T-helper 22 cell (primary cell): ENCODE results near the gene SEC16B.
"Not testable (repeated sequence)": the region's sequence is repeated elsewhere in the genome, so short reads cannot be mapped to it uniquely, and the experiment has no call there.

Experiments used
- DNase-seq: peaks from one replicate; pipeline ENCODE4 v3.0.0-alpha.2; 2020; ENCODE audit warnings: low read depth

The SEC16B gene, protein sequence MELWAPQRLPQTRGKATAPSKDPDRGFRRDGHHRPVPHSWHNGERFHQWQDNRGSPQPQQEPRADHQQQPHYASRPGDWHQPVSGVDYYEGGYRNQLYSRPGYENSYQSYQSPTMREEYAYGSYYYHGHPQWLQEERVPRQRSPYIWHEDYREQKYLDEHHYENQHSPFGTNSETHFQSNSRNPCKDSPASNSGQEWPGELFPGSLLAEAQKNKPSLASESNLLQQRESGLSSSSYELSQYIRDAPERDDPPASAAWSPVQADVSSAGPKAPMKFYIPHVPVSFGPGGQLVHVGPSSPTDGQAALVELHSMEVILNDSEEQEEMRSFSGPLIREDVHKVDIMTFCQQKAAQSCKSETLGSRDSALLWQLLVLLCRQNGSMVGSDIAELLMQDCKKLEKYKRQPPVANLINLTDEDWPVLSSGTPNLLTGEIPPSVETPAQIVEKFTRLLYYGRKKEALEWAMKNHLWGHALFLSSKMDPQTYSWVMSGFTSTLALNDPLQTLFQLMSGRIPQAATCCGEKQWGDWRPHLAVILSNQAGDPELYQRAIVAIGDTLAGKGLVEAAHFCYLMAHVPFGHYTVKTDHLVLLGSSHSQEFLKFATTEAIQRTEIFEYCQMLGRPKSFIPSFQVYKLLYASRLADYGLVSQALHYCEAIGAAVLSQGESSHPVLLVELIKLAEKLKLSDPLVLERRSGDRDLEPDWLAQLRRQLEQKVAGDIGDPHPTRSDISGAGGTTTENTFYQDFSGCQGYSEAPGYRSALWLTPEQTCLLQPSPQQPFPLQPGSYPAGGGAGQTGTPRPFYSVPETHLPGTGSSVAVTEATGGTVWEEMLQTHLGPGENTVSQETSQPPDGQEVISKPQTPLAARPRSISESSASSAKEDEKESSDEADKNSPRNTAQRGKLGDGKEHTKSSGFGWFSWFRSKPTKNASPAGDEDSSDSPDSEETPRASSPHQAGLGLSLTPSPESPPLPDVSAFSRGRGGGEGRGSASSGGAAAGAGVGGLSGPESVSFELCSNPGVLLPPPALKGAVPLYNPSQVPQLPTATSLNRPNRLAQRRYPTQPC

DNA sequence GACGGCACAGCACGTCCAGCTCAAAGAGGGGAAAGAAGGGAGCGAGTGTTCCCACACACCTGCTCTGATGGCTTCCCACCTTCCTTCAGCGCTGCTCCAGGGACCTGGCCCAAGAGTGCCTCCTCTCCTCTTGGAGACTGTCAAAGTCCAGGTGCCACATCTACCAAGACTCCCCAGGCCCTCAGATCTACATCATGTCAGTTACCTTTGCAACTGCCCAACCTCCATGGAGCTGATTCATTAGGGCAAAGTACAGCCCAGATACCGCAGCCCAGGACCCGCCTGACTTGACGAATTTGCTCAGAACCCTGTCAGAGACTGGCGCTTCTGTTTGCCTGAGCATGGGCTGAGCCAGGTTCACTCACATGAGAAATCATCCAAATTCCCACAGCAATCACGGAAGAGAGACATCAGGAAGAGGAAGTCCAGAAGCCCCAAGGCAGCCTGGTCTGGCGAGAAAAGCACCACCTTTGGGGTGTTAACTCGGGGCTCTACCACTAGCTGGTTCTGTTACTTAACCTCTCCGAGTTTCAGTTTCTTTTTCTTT is at the start of gene SEC16B:
Gene SEC16B (minus strand): TSS at position 234 of the 547 bp plus-strand sequence. CDS start 2,077 bp downstream, outside the sequence.
- DNase-seq = no peak

DNA sequence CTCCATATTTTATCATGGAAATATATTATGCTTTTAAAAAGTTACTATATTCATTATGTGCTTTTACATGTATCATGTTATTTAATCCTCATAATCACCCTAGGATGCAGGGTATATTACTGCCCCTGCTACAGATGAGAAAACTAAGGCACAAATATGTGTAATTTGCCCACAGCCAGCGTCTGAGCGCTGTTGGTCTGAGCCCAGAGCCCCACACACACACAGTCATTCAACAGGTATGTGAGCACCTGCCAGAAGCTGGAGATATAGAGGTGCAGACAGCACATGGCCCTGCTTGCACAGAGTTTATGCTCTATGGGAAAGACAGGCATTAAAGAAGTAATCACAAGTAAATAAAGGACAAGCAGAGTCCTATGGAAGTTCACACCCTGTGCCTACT is 49.8 kb upstream of the SEC16B start:
- DNase-seq = no peak

DNA sequence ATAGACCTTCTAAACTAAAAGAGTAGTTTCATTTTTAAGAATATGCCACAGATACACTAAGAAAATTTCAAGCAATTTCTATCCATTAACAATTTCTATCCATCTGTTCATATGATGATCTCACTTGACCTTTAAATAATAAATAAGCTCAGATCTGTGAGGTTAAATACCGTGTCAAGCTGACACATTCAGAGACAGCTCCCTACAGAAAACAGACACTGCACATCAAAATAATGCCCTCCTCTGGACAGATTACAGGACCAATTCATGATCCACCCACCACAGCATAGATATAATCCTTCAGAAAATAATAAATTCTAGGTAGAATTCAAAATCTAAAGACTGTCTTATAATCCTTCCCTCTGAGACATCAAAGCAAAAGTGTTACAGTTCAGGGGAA is 49.4 kb upstream of the SEC16B start:
- DNase-seq = no peak

GRCh38 chr1:178017517-178017916 is 47.7 kb upstream of the SEC16B start:
- DNase-seq = no peak

GRCh38 chr1:178011864-178012503 is 42.1 kb upstream of the SEC16B start:
- no peak for DNase-seq

DNA sequence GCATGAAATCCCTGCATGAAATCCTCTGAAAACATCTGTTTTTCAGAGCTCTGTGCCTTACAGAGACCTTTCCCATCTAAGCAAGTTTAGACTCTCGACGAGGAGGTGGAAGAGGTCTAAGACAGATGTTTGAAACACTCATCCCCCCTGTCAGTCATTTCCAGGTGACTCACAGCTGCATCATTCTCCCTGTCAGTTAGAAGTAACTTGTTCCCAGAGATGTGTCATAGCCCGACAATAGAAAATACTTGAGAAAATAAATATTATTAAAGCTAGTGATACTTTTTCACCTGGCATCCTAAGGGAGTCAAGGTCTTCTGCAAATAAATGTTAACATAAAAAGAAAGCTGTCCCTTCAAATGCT is 41.6 kb upstream of the SEC16B start:
- DNase-seq = no peak

DNA sequence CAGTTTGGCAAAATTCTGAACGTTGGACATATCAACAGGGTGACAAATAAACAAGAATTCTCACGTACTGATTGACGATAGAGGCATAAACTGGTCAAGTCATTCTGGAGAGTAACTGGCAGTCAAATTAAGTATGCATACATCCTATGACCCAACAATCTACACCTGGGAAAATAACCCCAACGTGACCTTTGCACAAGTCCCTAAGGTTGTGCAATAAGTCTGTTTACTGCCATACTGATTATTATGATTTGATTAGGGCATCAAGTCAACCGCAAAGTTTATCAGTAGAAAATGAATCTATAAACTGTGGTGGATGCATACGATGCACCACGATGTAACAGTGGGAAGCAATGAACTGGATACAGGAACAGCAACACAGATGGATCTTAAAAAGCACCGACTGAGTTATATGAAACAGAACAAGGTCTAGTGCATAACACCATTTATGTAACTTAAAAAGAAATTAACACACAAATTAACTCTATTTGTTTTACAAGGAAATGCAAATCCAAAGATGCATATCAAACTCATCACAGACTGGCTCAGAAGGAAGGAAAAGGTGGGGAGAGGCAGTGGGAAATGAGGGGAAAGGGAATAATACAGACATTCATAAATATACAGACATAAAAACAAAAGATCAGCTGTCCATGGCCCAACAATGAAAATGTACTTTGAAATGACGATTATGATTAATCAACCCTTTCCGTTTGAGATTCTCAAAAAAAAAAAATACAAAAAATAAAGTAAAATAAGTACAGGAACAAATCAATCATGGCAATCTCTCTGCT is 41.0 kb upstream of the SEC16B start:
- DNase-seq = no peak

GRCh38 chr1:178006043-178006442 is 36.2 kb upstream of the SEC16B start:
- DNase-seq = no peak

- no peak for DNase-seq
These were observed 35.6 kb upstream of the SEC16B start for GRCh38 chr1:178005450-178005849.

- DNase-seq = no peak
These were observed 35.1 kb upstream of the SEC16B start for GRCh38 chr1:178004926-178005391.

GRCh38 chr1:177998696-177999631 is 29.1 kb upstream of the SEC16B start:
- no peak for DNase-seq

DNA sequence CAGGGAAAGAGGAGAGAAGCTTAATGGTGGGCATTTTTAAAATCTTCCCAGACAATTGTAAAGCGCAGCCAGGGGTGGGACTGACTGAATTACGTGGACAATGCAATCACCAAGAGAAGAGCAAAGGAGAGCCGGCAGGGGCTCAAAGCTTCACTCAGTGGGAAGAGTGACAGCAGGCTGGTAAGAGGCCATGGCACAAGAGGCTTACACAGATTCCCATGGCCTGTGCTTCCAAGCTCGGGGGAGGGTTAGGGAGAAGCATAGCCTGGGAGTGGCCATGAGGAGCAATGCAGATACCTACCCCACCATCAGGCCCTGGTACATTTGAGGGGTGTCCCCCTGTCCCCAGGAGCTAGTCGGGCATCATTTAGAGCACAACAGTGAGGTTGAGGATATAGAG is 27.1 kb upstream of the SEC16B start:
- DNase-seq = no peak

DNA sequence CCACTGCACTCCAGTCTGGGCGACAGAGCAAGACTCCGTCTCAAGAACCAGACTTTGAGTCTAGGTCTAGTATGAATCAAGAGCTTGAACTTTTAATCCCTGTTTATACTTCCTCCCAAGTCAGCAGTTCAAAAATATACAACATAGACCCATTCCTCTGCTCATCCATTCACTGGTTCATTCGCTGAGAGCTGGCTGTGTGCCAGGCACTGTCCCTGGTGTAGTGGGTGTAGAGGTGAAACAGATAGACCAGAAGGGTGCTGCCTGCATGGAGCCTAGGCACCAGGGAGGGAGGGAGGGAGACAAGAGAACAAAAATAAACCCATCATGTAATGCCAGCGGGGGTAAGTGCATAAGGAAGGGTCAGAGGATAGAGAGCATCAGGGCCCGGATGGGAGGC is 25.5 kb upstream of the SEC16B start:
- no peak for DNase-seq

DNA sequence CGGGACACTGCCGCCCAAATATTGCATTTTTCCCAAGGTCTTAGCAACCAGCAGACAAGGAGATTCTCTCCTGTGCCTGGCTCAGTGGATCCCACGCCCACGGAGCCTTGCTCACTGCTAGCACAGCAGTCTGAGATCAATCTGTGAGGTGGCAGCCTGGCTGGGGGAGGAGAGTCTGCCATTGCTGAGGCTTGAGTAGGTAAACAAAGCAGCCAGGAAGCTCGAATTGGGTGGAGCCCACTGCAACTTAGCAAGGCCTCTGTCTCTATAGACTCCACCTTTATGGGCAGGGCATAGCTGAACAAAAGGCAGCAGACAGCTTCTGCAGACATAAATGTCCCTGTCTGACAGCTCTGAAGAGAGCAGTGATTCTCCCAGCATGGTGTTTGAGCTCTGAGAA is 16.4 kb upstream of the SEC16B start:
- DNase-seq = not testable (repeated sequence)

DNA sequence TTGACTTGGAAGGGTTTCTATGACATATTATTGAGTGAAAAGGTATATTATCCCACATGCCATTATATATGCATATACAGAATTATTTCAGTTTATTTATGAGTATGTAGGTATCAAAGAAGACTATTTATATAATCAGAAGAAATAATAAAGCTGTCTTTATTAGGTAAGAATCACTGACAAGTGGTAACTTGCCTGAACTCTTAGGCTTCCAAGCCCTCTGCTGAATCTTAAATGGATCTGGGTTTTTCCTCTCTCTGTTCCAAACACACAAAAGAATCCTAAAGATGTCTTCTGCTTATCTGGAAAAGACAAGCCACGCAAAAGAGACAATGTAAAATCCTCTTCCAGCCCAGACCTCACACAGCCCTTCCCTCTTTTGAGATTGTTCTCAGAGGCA is 14.9 kb upstream of the SEC16B start:
- DNase-seq = no peak

- no peak for DNase-seq
These were observed 14.3 kb upstream of the SEC16B start for GRCh38 chr1:177984136-177984525.

- no peak for DNase-seq
These were observed 13.8 kb upstream of the SEC16B start for GRCh38 chr1:177983482-177984135.

GRCh38 chr1:177983077-177983476 is 13.2 kb upstream of the SEC16B start:
- no peak for DNase-seq

GRCh38 chr1:177981200-177981599 is 11.3 kb upstream of the SEC16B start:
- DNase-seq = no peak
